Trophoblast cell (in vitro differentiated cells and primary cell): ENCODE measurements around the gene TNFRSF14.

Source experiments
- DNase-seq, 2 donors: peaks; one replicate each; pipeline ENCODE4 v3.0.0-alpha.2; 2016
- H2AFZ ChIP-seq: 2 replicates; pipeline ENCODE4 v1.6.1; 2013; ENCODE audit warnings: low read length, moderate library complexity, mild to moderate bottlenecking; ENCODE audit not compliant: insufficient read depth, poor library complexity
- H2AK5ac ChIP-seq: 2 replicates; pipeline ENCODE4 v1.6.1; 2013; ENCODE audit warnings: mild to moderate bottlenecking, low read length
- H2BK120ac ChIP-seq: 2 replicates; pipeline ENCODE4 v1.6.1; 2013; ENCODE audit warnings: low read length, mild to moderate bottlenecking, moderate library complexity; ENCODE audit not compliant: insufficient read depth, poor library complexity
- H2BK12ac ChIP-seq: 2 replicates; pipeline ENCODE4 v1.6.1; 2013; ENCODE audit warnings: mild to moderate bottlenecking, low read length, moderate library complexity
- H2BK5ac ChIP-seq: 2 replicates; pipeline ENCODE4 v1.6.1; 2013; ENCODE audit warnings: low read length, low read depth, moderate library complexity, mild to moderate bottlenecking; ENCODE audit not compliant: poor library complexity
- H3K14ac ChIP-seq: 2 replicates; pipeline ENCODE4 v1.6.1; 2013; ENCODE audit warnings: mild to moderate bottlenecking, low read length
- H3K18ac ChIP-seq: 2 replicates; pipeline ENCODE4 v1.6.1; 2013; ENCODE audit warnings: mild to moderate bottlenecking, low read length
- H3K23ac ChIP-seq: 2 replicates; pipeline ENCODE4 v1.6.1; 2013; ENCODE audit warnings: low read length
- H3K27ac ChIP-seq: 2 replicates; pipeline ENCODE4 v1.5.1; 2013; ENCODE audit warnings: low read depth, mild to moderate bottlenecking, inconsistent platforms, low read length, moderate library complexity
- H3K27me3 ChIP-seq: 2 replicates; pipeline ENCODE4 v1.6.1; 2013; ENCODE audit warnings: inconsistent platforms, mild to moderate bottlenecking, low read length, moderate library complexity; ENCODE audit not compliant: insufficient read depth
- H3K36me3 ChIP-seq, 2 experiments: 1 replicate in 1 of 2; 2 replicates in 1 of 2; pipeline ENCODE4 v1.6.1; 2013; ENCODE audit warnings: low read length in 2 of 2, mild to moderate bottlenecking in 2 of 2, moderate library complexity in 1 of 2; ENCODE audit not compliant: insufficient read depth in 2 of 2, control insufficient read depth in 1 of 2
- H3K4ac ChIP-seq: 2 replicates; pipeline ENCODE4 v1.6.1; 2013; ENCODE audit warnings: low read depth, mild to moderate bottlenecking, low read length, moderate library complexity
- H3K4me1 ChIP-seq, 2 experiments: 1 replicate in 1 of 2; 2 replicates in 1 of 2; pipeline ENCODE4 v1.6.1; 2013; ENCODE audit warnings: low read length in 2 of 2, mild to moderate bottlenecking in 2 of 2, moderate library complexity in 1 of 2; ENCODE audit not compliant: insufficient read depth in 2 of 2, control insufficient read depth in 1 of 2
- H3K4me2 ChIP-seq: 2 replicates; pipeline ENCODE4 v1.6.1; 2013; ENCODE audit warnings: inconsistent platforms, mild to moderate bottlenecking, low read length, moderate library complexity
- H3K4me3 ChIP-seq: 2 replicates; pipeline ENCODE4 v1.5.1; 2013; ENCODE audit warnings: mild to moderate bottlenecking, low read depth, low read length, inconsistent platforms
- H3K79me1 ChIP-seq: one replicate; pipeline ENCODE4 v1.6.1; 2013; ENCODE audit warnings: low read length
- H3K79me2 ChIP-seq: 2 replicates; pipeline ENCODE4 v1.6.1; 2013; ENCODE audit warnings: low read length, mild to moderate bottlenecking; ENCODE audit not compliant: control insufficient read depth, insufficient read depth, poor library complexity
- H3K9ac ChIP-seq: 2 replicates; pipeline ENCODE4 v1.6.1; 2013; ENCODE audit warnings: mild to moderate bottlenecking, low read length
- H3K9me3 ChIP-seq: 2 replicates; pipeline ENCODE4 v1.6.1; 2013; ENCODE audit warnings: low read depth, mild to moderate bottlenecking, control low read depth, inconsistent platforms, low read length; ENCODE audit not compliant: insufficient read depth
- H4K12ac ChIP-seq: 2 replicates; pipeline ENCODE4 v1.6.1; 2013; ENCODE audit warnings: low read depth, mild to moderate bottlenecking, low read length, moderate library complexity
- H4K8ac ChIP-seq: 2 replicates; pipeline ENCODE4 v1.6.1; 2013; ENCODE audit warnings: low read depth, mild to moderate bottlenecking, low read length, moderate library complexity
- H4K91ac ChIP-seq: one replicate; pipeline ENCODE4 v1.6.1; 2013; ENCODE audit warnings: low read depth, mild to moderate bottlenecking, low read length, moderate library complexity
- WGBS: extraction: QIAGEN DNeasy Blood & Tissue Kit; methylation state at CpG from one replicate; pipeline ENCODE4 v1.1.7; 2013; ENCODE audit warnings: missing lambda C conversion rate; ENCODE audit not compliant: insufficient read length, insufficient coverage; ENCODE audit errors: extremely low coverage; 5-methylcytosine and 5-hydroxymethylcytosine counted together

Gene TNFRSF14

GRCh38 chr1:2612591-2613365 lies 56.6 kb downstream of the TNFRSF14 start:
- Histone ChIP-seq H3K79me2 (no peaks in the 10 kb centered on the region), H3K4me2 (no peak overlapping the region), H3K4ac (no peak overlapping the region), H3K23ac (no peak overlapping the region), H3K9ac (no peak overlapping the region), H2BK12ac (no peak overlapping the region), H3K79me1 (no peaks in the 10 kb centered on the region), H4K91ac (no peak overlapping the region), H2AK5ac (no peak overlapping the region), H2AFZ (no peak overlapping the region), H3K4me3 (no peak overlapping the region), H4K8ac (no peak overlapping the region), H3K36me3 (no peaks in the 10 kb centered on the region), H3K14ac (no peak overlapping the region), H3K27ac (no peak overlapping the region), H3K9me3 (peaks cover 17% of the 10 kb centered on the region), H4K12ac (no peak overlapping the region), H2BK5ac (no peak overlapping the region), H2BK120ac (no peak overlapping the region), H3K18ac (no peak overlapping the region), H3K27me3 (no peaks in the 10 kb centered on the region), H3K4me1 (no peaks in the 10 kb centered on the region)
- DNase-seq, result no peak
- no CpG with 5 or more reads among the region's 11 CpGs for WGBS
